ENCODE measurements around the gene FAM222A.

- TF ChIP-seq PATZ1 (CRISPR knock-in tag; IDR thresholded peaks at IDR 0.05; ENCODE audit: borderline replicate concordance), result no peak
- no peak for TF ChIP-seq ZNF565 (CRISPR knock-in tag; conservative IDR thresholded peaks at IDR 0.05; ENCODE audit: low read depth)
- TF ChIP-seq ZFP3 (CRISPR knock-in tag; IDR thresholded peaks at IDR 0.05), result no peak
- no peak for TF ChIP-seq ZFP30 (CRISPR knock-in tag; IDR thresholded peaks at IDR 0.05)
- no peak for TF ChIP-seq RARB (CRISPR knock-in tag; IDR thresholded peaks at IDR 0.05)
- TF ChIP-seq ZNF70 (CRISPR knock-in tag; IDR thresholded peaks at IDR 0.05), result no peak
- TF ChIP-seq ARNTL (CRISPR knock-in tag; IDR thresholded peaks at IDR 0.05; ENCODE audit: borderline replicate concordance, low read depth), result no peak
- no peak for TF ChIP-seq CSRNP3 (CRISPR knock-in tag; IDR thresholded peaks at IDR 0.05)
- no peak for TF ChIP-seq TCF4 (CRISPR knock-in tag; IDR thresholded peaks at IDR 0.05; ENCODE audit: borderline replicate concordance)
- no peak for TF ChIP-seq TOX (CRISPR knock-in tag; IDR thresholded peaks at IDR 0.05; ENCODE audit: borderline replicate concordance)
Observed at GRCh38 chr12:109808876-109809646, 95.4 kb downstream of the FAM222A start.

Data from SK-N-SH treated with all-trans-retinoic acid at 6 μM for 48 hours (cell line).